Measurements from ENCODE around the gene SPAG7.
A peak's percentile ranks its signal among the peaks of the same experiment; 100 is the strongest.

SPAG7 gene

GRCh38 chr17:4949321-4950074 is 18.1 kb downstream of the SPAG7 start:
- DNase-seq = peak; percentile 68

- peak; percentile 67 for DNase-seq
Observed at GRCh38 chr17:4948931-4949320, 18.7 kb downstream of the SPAG7 start.

DNA sequence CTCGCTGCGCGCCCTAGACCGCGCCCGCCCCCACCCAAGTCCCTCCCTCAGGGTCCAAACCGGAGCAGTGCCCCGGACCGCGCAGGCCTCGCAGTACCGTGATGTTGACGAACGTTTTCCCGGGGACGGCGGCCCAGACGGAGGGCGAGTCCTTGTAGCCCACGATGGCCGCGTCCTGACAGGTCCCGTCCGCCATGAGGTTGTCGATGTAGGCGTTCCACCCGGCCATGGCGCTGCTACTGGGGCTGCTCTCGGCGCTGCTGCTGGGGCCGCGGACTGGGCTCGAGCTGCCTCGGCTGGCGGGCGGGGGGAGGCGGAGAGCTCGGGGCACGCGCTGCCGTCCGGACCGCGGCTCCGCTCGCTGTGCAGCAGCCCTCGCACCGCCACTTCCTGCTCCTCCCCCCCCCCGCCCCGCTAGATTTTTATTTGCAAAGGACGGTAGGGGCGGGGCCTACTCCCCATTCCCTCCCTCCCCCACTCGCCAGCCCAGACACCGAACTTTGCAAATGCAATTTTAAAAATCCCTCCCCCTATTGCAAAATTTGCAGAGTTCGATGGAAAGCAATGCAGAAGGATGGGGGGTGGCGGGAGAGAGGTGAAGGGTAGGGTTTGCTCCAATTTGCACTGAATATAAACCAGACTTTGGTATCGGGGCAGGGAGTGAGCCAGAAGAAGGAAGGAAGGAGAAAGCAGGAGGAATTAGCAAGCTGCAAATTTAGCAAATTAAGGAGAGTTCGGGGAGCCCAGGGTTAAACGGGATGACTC is 19.3 kb downstream of the SPAG7 start, which contains the start of gene PFN1:
PFN1 (minus strand) TSS at position 365 of the 765 bp plus-strand sequence; CDS start at position 229, 136 bp downstream.
- DNase-seq = peak; percentile 89

- peak; percentile 65 for DNase-seq
Observed at GRCh38 chr17:4947411-4948165, 20.0 kb downstream of the SPAG7 start.

DNA sequence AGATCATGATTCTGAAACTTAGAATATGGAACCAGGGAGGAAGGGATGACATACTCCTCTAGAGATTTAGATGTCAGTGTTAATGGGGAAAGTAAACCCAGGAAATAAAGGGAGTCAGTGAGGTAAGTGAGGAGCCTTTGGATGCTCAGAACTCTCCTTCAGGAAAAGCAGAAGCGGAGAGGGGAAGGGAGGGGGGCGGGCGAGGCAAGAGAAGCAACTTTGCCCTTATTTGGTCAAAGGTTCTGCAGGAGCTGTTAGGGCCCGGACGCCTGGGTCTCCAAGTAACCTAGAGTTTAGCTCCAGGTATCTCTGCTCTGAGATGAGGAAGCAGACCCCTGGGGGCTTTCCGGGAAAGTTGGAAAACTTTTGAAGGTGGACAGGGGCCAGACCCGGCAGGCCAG is 20.6 kb downstream of the SPAG7 start:
- DNase-seq = no peak

GRCh38 chr17:4946312-4946976 is 21.2 kb downstream of the SPAG7 start:
- DNase-seq = no peak

GRCh38 chr17:4945944-4946280 is 21.7 kb downstream of the SPAG7 start:
- no peak for DNase-seq

DNA sequence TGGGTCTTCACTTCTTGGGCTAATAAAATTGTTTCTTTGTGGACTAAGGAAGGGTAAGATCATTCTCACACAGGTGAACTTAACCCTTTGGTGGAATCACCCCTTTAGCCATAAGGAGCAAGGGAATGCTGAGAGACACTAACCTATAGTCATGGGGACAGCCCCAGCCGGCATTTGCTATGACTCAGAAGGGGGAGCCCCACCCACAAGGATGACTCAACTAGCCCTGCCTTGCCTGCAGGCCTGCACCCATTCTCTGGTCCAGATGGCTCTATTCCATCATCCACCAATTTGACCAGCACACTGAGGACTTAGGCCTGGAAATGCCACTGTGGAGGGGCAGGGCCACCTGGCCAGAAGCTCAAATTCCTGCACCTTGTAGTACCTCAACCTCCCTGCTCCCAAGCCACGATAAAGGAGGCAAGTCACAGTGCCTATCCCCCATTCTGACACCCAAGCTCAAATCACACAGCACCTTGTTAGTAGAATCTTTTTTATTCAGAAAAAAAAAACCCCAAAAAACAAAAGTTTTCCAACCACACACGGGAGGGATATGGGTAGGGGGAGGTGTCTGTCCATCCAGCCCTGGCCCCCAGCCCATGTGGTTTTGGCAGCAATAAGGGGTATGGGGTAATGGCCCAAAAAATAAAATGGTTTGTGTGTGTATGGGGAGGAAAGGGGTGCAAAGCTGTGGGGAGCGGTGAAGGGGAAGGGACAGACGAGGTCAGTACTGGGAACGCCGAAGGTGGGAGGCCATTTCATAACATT is 22.3 kb downstream of the SPAG7 start:
- DNase-seq = peak; percentile 72

DNA sequence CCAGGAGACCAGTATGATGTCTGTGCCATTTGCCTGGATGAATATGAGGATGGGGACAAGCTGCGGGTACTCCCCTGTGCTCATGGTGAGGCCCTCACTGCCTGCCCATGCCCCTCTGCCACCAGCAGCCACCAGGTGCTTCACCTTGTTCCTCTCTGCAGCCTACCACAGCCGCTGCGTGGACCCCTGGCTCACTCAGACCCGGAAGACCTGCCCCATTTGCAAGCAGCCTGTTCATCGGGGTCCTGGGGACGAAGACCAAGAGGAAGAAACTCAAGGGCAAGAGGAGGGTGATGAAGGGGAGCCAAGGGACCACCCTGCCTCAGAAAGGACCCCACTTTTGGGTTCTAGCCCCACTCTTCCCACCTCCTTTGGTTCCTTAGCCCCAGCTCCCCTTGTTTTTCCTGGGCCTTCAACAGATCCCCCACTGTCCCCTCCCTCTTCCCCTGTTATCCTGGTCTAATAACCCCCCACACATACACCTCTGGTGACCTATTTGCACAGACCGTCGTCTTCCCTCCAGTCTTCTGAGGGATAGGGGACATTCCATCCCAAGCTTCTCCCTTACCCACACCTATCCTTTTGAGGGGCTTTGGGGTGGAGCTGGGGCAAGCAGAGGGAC is 23.0 kb downstream of the SPAG7 start:
- no peak for DNase-seq

DNA sequence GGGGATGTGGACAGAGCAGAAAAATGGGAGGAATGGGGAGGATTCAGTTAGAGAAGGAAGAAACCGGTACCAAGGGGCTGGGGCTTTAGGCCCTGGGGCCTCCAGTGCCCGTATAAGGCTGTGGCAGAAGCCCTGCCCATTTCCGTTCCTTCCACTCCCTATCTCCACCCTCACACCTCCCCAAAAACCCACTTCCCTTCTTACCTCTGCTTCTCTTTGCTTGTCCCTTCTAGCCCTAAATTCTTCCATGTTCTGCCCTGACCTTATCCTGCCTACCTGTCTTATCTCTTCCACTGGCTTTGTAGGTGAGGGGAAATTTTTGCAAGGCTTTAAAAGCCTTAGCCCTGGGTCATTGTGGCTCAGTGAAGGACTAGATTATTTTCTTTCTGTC is 23.5 kb downstream of the SPAG7 start:
- peak; percentile 43 for DNase-seq

GRCh38 chr17:4942760-4943508 is 24.7 kb downstream of the SPAG7 start:
- no peak for DNase-seq

DNA sequence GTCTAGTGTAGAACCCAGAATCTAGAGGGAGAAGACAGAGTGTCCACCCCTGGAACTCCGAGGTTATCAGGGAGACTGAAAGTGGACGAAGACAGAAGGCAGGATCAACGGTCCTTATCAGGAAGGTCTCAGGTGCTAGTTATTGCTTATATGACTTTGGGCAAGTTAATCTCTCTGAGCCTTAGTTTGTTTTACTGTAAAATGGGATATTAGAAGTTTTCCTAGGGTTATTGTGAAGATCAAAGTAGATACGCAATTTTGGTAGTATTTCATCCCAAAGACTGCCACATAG is 26.4 kb downstream of the SPAG7 start:
- no peak for DNase-seq

- peak; percentile 43 for DNase-seq
Observed at GRCh38 chr17:4940555-4941318, 26.9 kb downstream of the SPAG7 start.

GRCh38 chr17:4939796-4940554 is 27.6 kb downstream of the SPAG7 start, which contains the start of the genes RNF167 and SLC25A11:
RNF167 (plus strand) TSS chr17:4940268; CDS start chr17:4940910, 642 bp downstream.
SLC25A11 (minus strand) TSS chr17:4940046; CDS start chr17:4939910, 136 bp downstream.
- peak; percentile 98 for DNase-seq

DNA sequence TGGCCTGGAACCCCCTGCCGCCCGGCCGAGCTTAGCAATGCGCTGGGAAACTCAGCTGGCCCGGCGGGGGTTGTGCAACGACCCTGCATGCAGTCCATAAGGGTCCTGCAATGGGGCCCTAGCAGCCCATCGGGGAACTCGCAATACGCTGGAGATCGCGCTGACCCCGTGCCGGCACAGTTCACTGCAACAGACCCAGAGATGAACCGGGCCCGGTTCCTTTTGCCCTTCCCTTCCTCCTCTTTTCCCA is 28.1 kb downstream of the SPAG7 start:
- DNase-seq = no peak

DNA sequence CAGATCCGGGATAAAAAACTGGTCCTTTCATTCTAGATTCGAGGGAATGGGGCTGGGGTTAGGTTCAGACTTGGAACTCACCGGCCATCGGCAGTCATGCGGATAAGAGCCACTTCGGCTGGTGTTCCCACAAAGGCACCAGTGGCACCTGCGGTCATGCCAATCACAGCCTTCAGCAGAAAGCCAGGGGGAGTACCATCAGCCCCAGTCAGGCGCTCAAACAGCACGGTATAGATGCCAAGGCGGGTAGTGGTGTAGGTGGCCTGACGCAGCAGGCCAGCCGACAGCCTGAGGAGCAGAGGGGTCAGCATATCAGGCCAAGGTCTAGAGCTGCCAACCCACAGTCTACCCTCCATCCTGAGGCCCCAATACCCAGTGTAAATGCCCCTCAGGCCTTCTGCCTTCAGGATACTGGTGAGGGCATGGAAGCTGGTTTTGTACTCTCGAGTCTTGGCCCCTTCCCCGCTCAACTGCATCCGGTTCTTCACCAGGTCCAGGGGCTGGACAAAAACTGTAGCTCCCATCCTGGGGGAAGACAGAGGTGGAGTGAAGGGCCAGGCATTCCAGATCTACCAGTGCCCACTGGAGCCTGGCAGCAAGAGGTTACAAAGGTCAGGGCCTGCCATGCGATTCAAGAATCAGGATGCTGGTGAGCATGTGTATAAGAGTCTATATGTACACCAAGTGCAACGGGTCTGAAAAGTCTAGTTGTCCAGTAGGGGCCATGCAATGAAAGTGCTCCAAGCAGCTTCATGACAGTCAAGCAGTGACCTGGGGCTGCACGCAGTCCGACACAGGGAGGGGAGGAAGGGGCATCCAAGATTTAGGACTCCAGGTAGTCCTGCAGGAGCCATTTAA is 28.7 kb downstream of the SPAG7 start:
- DNase-seq = no peak

DNA sequence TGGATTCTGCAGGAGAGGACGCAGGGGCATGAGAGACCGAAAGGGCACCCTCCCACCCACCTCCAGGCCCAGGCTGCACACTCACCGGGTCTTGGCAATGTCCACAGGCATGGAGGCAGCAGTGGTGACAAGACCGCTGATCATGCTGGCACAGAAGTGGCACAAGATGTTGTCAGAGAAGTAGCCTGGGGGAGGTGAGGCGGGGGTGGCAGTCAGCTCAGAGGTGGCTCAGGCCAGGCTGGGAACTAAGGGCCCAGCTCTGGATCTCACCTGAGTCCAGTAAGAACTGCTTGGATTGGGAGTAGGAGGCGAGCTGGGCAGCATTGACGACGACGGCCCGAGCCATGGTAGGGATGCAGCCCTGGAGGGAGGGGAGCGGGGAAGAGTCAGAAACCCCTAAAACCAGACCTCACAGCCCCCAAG is 29.5 kb downstream of the SPAG7 start:
- DNase-seq = no peak

DNA sequence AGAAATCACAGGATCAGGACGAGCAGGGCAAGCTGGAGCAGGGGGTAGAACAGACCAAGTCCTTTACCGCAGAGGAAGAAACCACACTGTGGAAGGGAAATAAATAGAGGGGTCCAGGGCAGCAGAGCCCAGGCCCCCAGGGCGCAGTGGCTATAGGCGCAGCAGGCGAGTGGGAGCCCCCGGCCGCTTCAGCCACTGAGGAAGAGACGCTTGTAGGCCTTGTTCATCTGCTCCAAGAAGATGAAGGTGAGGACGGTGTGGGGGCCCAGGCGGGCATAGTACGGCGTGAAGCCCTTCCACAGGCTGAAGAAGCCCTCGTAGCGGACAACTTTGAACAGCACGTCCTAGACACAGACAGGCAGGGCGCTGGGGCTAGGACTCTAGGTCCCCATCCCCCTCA is 30.1 kb downstream of the SPAG7 start:
- DNase-seq = no peak

DNA sequence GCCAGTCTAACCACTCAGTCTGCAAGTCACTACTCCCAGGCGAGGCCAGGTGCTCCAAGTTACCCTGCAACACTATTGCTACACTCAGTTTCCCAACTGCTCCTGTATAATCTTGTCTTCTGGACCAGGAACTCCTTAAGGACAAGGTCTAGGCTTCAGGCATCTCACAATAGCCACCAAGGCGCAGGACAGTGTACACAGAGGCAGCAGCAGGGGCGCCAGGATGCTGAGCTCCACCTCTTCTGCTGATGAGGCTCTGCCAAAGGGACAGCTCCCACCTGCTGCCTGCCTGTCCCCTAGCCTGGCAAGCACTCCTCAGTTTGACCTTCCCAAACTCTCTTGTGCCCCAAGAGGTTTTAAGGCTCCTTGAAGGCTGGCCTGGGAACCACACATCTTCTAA is 31.2 kb downstream of the SPAG7 start:
- no peak for DNase-seq
